Spleen (tissue), 11 donors: ENCODE measurements around the gene CEP164. TPM values are rescaled to one million over a fixed set of nuclear protein-coding genes. Genes with fewer than 3 reads are reported as not detected.

ENCODE experiments used
- DNase-seq: peaks from one replicate; pipeline ENCODE4 v3.0.0-alpha.2; 2020
- H3K27ac ChIP-seq, 8 donors: fragments of 200-600 bp; sonication (generic) in 7 of 8; 1 replicate in 4 of 8; 2 replicates in 4 of 8; pipeline versions ENCODE4 v1.5.0 to v1.8.0; 2016 to 2021; ENCODE audit warnings: inconsistent platforms in 4 of 8, mild to moderate bottlenecking in 4 of 8, moderate library complexity in 1 of 8
- H3K27me3 ChIP-seq, 7 donors: fragments of 200-600 bp; sonication (generic) in 6 of 7; replicated peaks in 1 of 7; 1 replicate in 4 of 7; 2 replicates in 3 of 7; pipeline versions ENCODE4 v1.5.0 to v1.8.0; 2016 to 2021; ENCODE audit warnings: inconsistent platforms in 3 of 7, mild to moderate bottlenecking in 1 of 7
- H3K36me3 ChIP-seq, 6 donors: fragments of 200-600 bp; sonication (generic) in 5 of 6; 1 replicate in 4 of 6; 2 replicates in 2 of 6; pipeline versions ENCODE4 v1.5.0 to v1.8.0; 2016 to 2021; ENCODE audit warnings: inconsistent platforms in 2 of 6
- H3K4me1 ChIP-seq, 6 donors: fragments of 200-600 bp; sonication (generic) in 5 of 6; 1 replicate in 3 of 6; 2 replicates in 3 of 6; pipeline versions ENCODE4 v1.5.0 to v1.8.0; 2016 to 2021; ENCODE audit warnings: inconsistent platforms in 3 of 6
- H3K4me3 ChIP-seq, 8 donors: fragments of 200-600 bp; sonication (generic) in 7 of 8; 1 replicate in 4 of 8; 2 replicates in 4 of 8; pipeline versions ENCODE4 v1.5.0 to v1.8.0; 2016 to 2021; ENCODE audit warnings: inconsistent platforms in 4 of 8, mild to moderate bottlenecking in 4 of 8, moderate library complexity in 2 of 8
- H3K9me3 ChIP-seq, 8 donors: fragments of 200-600 bp; sonication (generic) in 7 of 8; 1 replicate in 4 of 8; 2 replicates in 4 of 8; pipeline versions ENCODE4 v1.5.0 to v1.8.0; 2016 to 2021; ENCODE audit warnings: inconsistent platforms in 4 of 8
- CTCF ChIP-seq, 11 experiments: fragments of 200-600 bp in 7 of 11; fragments of 450-650 bp in 4 of 11; sonication (generic) in 4 of 11; IDR thresholded peaks in 8 of 11; conservative IDR thresholded peaks in 3 of 11; 1 replicate in 7 of 11; 2 replicates in 4 of 11; pipeline versions ENCODE4 v1.4.0 to v1.8.0; 2016 to 2021; ENCODE audit warnings: antibody characterized with exemption in 11 of 11, inconsistent platforms in 4 of 11, mild to moderate bottlenecking in 1 of 11
- POLR2A ChIP-seq, 3 donors: fragments of 450-650 bp; IDR thresholded peaks; one replicate each; pipeline ENCODE4 v1.5.1; 2017; ENCODE audit warnings: antibody characterized with exemption in 3 of 3, mild to moderate bottlenecking in 1 of 3
- POLR2AphosphoS5 ChIP-seq, 3 donors: sonication (generic); formaldehyde crosslinking; IDR thresholded peaks; one replicate each; pipeline ENCODE4 v1.5.1; 2017; ENCODE audit warnings: antibody characterized with exemption in 3 of 3
- WGBS, 5 donors: extraction: QIAGEN DNeasy Blood & Tissue Kit in 3 of 5; methylation state at CpG; one replicate each; pipeline versions ENCODE4 v1.1.5 to v1.1.7; 2013 to 2018; 5-methylcytosine and 5-hydroxymethylcytosine counted together
- intact Hi-C: fragments of 100-400 bp; cut with DNase I; formaldehyde crosslinking; loops from one replicate; pipeline ENCODE4 v1.15.0; 2023; ENCODE audit warnings: low total_unique reads
- polyA plus RNA-seq, 3 donors: library from polyadenylated mRNA; stranded (reverse); fragments of 200-250 nt; gene quantifications; one replicate each; pipeline ENCODE4 v1.2.1, GENCODE V29; 2013
- total RNA-seq, 7 donors: library from RNA; depleted of rRNA in 3 of 7; stranded (reverse); fragments of >200 nt in 3 of 7; fragmentation: NEBNext Ultra II Directional in 4 of 7; extraction: Animal tissue kit (Norgen Biotek cat#: 25700) in 4 of 7; gene quantifications; one replicate each; pipeline versions ENCODE4 v1.1.0 to v1.2.1, GENCODE V29; 2016 to 2021
- donor health status: healthy with polysubstance abuse.
- donor health status: DM: no; HTN: no; CAD: no; lungs with moderate emphysema.
- donor health status: DM: no; HTN: no; CAD: no.
- donor health status: Bipolar disorder and iron deficiency.
- donor health status: healthy.
- donor health status: DM: no; HTN: no; CAD: no.
- donor health status: DM: yes; HTN: yes; CAD: no.

CEP164 gene
- total and polyA plus RNA-seq, 10 donors = 6.6 to 48.3 (median 27.5) TPM

GRCh38 chr11:117328375-117329010 lies 839 bp downstream of the CEP164 start:
- DNase-seq = peak; percentile 60
- no peak for TF ChIP-seq POLR2A (IDR thresholded peaks at IDR 0.05)
- TF ChIP-seq CTCF (IDR thresholded peaks at IDR 0.05 in 8 of 11, conservative IDR thresholded peaks at IDR 0.05 in 3 of 11) = no peak
- no peak for TF ChIP-seq POLR2AphosphoS5 (IDR thresholded peaks at IDR 0.05)
- no peaks in the 10 kb centered on the region for H3K27me3 ChIP-seq
- H3K9me3 ChIP-seq = no peaks in the 10 kb centered on the region
- H3K4me3 ChIP-seq = peak overlapping the region; percentile 71 to 95 (median 86)
- H3K4me1 ChIP-seq = peaks cover 6 to 33% (median 13%) of the 10 kb centered on the region in 6 donors
- H3K27ac ChIP-seq = peak overlapping the region; percentile 83 to 93 (median 90)
- intact Hi-C loops = loop anchor here (10.0 kb wide), 1 partner anchor 94 kb away; the partner anchor contains the start of genes PCSK7 and RNF214
- 13 to 15% (median 14%) methylated on average over 15 of the region's 15 CpGs for WGBS, 5 donors
- H3K36me3 ChIP-seq = no peaks in the 10 kb centered on the region

GRCh38 chr11:117332843-117333242 lies 5.2 kb downstream of the CEP164 start:
- WGBS, 5 donors = 49 to 90% (median 71%) methylated on average over 2 of the region's 2 CpGs
- TF ChIP-seq POLR2A (IDR thresholded peaks at IDR 0.05) = no peak
- no peak for TF ChIP-seq POLR2AphosphoS5 (IDR thresholded peaks at IDR 0.05)
- TF ChIP-seq CTCF (IDR thresholded peaks at IDR 0.05 in 8 of 11, conservative IDR thresholded peaks at IDR 0.05 in 3 of 11) = no peak
- intact Hi-C loops = no loop called here
- Histone ChIP-seq H3K27me3 (no peaks in the 10 kb centered on the region), H3K36me3 (peaks cover 0 to 25% (median 10%) of the 10 kb centered on the region in 6 donors), H3K9me3 (no peaks in the 10 kb centered on the region), H3K27ac (no peak overlapping the region), H3K4me1 (peaks cover 6 to 26% (median 13%) of the 10 kb centered on the region in 6 donors), H3K4me3 (no peak overlapping the region)
- peak; percentile 21 for DNase-seq

- H3K9me3 ChIP-seq = no peaks in the 10 kb centered on the region
- WGBS, 5 donors = 88 to 94% (median 89%) methylated on average over 9 of the region's 9 CpGs
- peaks cover 4 to 19% (median 6%) of the 10 kb centered on the region in 6 donors for H3K4me1 ChIP-seq
- intact Hi-C loops = no loop called here
- TF ChIP-seq CTCF (IDR thresholded peaks at IDR 0.05 in 8 of 11, conservative IDR thresholded peaks at IDR 0.05 in 3 of 11) = no peak
- TF ChIP-seq POLR2AphosphoS5 (IDR thresholded peaks at IDR 0.05) = no peak
- TF ChIP-seq POLR2A (IDR thresholded peaks at IDR 0.05) = no peak
- H3K36me3 ChIP-seq = peaks cover 0 to 35% (median 15%) of the 10 kb centered on the region in 6 donors
- no peak for DNase-seq
- H3K27me3 ChIP-seq = no peaks in the 10 kb centered on the region
- H3K27ac ChIP-seq = no peak overlapping the region
- no peak overlapping the region for H3K4me3 ChIP-seq
Measured at GRCh38 chr11:117333917-117334316, 6.3 kb downstream of the CEP164 start.

GRCh38 chr11:117334896-117335295 lies 7.2 kb downstream of the CEP164 start:
- Histone ChIP-seq H3K27ac (no peak overlapping the region), H3K36me3 (peaks cover 0 to 44% (median 19%) of the 10 kb centered on the region in 6 donors), H3K27me3 (no peaks in the 10 kb centered on the region), H3K9me3 (no peaks in the 10 kb centered on the region), H3K4me3 (no peak overlapping the region), H3K4me1 (peaks cover 0 to 9% (median 0%) of the 10 kb centered on the region in 6 donors)
- no peak for TF ChIP-seq POLR2A (IDR thresholded peaks at IDR 0.05)
- no peak for TF ChIP-seq CTCF (IDR thresholded peaks at IDR 0.05 in 8 of 11, conservative IDR thresholded peaks at IDR 0.05 in 3 of 11)
- TF ChIP-seq POLR2AphosphoS5 (IDR thresholded peaks at IDR 0.05) = no peak
- DNase-seq = peak; percentile 43
- intact Hi-C loops = no loop called here
- 80 to 98% (median 90%) methylated on average over 6 of the region's 6 CpGs for WGBS, 5 donors
